Gastrocnemius medialis (tissue), 4 donors: ENCODE measurements around the gene OR7D2.

Experiments
- POLR2A ChIP-seq, 2 donors: fragments of 450-650 bp; IDR thresholded peaks; one replicate each; pipeline ENCODE4 v1.6.1; 2017; ENCODE audit warnings: antibody characterized with exemption in 2 of 2, mild to moderate bottlenecking in 2 of 2, moderate library complexity in 2 of 2
- TF ChIP-seq, protein P1 (sequence below), 5 experiments: fragments of 450-650 bp in 3 of 5; fragments of 200-600 bp in 2 of 5; sonication (generic) in 2 of 5; IDR thresholded peaks in 4 of 5; conservative IDR thresholded peaks in 1 of 5; 1 replicate in 4 of 5; 2 replicates in 1 of 5; pipeline ENCODE4 v1.5.1; 2016 to 2019; ENCODE audit warnings: antibody characterized with exemption in 5 of 5, mild to moderate bottlenecking in 3 of 5, moderate library complexity in 3 of 5

DNA sequence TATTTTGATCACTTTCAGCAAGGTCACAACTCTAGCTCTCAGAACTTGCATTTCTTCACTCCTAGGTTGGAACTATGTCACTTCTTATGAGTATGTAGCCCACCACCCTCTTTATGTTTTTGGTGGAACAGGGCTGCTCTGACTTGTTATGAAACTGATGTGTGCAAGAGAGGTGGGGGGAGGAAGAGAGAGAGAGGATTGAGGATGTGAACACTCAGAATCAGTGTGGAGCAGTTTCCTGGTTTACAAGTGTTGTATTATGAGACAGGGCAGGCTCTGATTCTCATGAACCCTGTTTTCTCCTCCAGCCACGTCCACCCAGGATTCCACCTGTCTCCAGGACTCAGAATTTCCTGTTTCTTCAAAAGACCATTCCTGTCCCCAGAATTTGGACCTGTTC, 22.5 kb upstream of the OR7D2 start:
- TF ChIP-seq, protein P1, sequence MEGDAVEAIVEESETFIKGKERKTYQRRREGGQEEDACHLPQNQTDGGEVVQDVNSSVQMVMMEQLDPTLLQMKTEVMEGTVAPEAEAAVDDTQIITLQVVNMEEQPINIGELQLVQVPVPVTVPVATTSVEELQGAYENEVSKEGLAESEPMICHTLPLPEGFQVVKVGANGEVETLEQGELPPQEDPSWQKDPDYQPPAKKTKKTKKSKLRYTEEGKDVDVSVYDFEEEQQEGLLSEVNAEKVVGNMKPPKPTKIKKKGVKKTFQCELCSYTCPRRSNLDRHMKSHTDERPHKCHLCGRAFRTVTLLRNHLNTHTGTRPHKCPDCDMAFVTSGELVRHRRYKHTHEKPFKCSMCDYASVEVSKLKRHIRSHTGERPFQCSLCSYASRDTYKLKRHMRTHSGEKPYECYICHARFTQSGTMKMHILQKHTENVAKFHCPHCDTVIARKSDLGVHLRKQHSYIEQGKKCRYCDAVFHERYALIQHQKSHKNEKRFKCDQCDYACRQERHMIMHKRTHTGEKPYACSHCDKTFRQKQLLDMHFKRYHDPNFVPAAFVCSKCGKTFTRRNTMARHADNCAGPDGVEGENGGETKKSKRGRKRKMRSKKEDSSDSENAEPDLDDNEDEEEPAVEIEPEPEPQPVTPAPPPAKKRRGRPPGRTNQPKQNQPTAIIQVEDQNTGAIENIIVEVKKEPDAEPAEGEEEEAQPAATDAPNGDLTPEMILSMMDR (IDR thresholded peaks at IDR 0.05 in 4 of 5, conservative IDR thresholded peaks at IDR 0.05 in 1 of 5), result no peak
- no peak for TF ChIP-seq POLR2A (IDR thresholded peaks at IDR 0.05)
